MM.1S (cell line): ENCODE results near the gene NSUN7.
A peak's percentile ranks its signal among the peaks of the same experiment; 100 is the strongest.

Experiments used
- DNase-seq: peaks from one replicate; pipeline ENCODE4 v3.0.0-alpha.2; 2015
- H2AFZ ChIP-seq: fragments of 300-600 bp; sonication (generic); 2 replicates; pipeline ENCODE4 v1.6.0; 2016; ENCODE audit warnings: antibody characterized with exemption, low read length
- H3F3A ChIP-seq: fragments of 300-600 bp; sonication (generic); 2 replicates; pipeline ENCODE4 v1.6.1; 2016; ENCODE audit warnings: mild to moderate bottlenecking, antibody characterized with exemption, low read length, moderate library complexity, mixed read lengths; ENCODE audit not compliant: insufficient read depth
- H3K27ac ChIP-seq: fragments of 300-600 bp; sonication (generic); 2 replicates; pipeline ENCODE4 v1.5.1; 2016; ENCODE audit warnings: mild to moderate bottlenecking, low read length
- H3K27me3 ChIP-seq: fragments of 300-600 bp; sonication (generic); replicated peaks from 2 replicates; pipeline ENCODE4 v1.6.0; 2016; ENCODE audit warnings: low read length; ENCODE audit not compliant: insufficient read depth
- H3K36me3 ChIP-seq: fragments of 300-600 bp; sonication (generic); replicated peaks from 2 replicates; pipeline ENCODE4 v1.6.1; 2016; ENCODE audit warnings: mild to moderate bottlenecking, low read length, mixed read lengths; ENCODE audit not compliant: insufficient read depth
- H3K4me1 ChIP-seq: fragments of 300-600 bp; sonication (generic); 2 replicates; pipeline ENCODE4 v1.6.1; 2016; ENCODE audit warnings: low read length, mixed read lengths
- H3K4me2 ChIP-seq: fragments of 300-600 bp; sonication (generic); 2 replicates; pipeline ENCODE4 v1.6.0; 2016; ENCODE audit warnings: low read depth, low read length
- H3K4me3 ChIP-seq: fragments of 300-600 bp; sonication (generic); 2 replicates; pipeline ENCODE4 v1.5.1; 2016; ENCODE audit warnings: low read length, mixed read lengths
- H3K79me2 ChIP-seq: fragments of 300-600 bp; sonication (generic); 2 replicates; pipeline ENCODE4 v1.6.1; 2016; ENCODE audit warnings: mixed run types, low read length, mixed read lengths
- H3K9ac ChIP-seq: fragments of 300-600 bp; sonication (generic); 2 replicates; pipeline ENCODE4 v1.6.1; 2016; ENCODE audit warnings: low read length, mixed read lengths
- H3K9me2 ChIP-seq: fragments of 300-600 bp; sonication (generic); replicated peaks from 2 replicates; pipeline ENCODE4 v1.6.1; 2016; ENCODE audit warnings: mild to moderate bottlenecking, low read length, mixed read lengths; ENCODE audit not compliant: insufficient read depth
- H3K9me3 ChIP-seq: fragments of 300-600 bp; sonication (generic); replicated peaks from 2 replicates; pipeline ENCODE4 v1.6.1; 2016; ENCODE audit warnings: mild to moderate bottlenecking, low read length, mixed read lengths; ENCODE audit not compliant: insufficient read depth
- H4K20me1 ChIP-seq: fragments of 300-600 bp; sonication (generic); 2 replicates; pipeline ENCODE4 v1.6.1; 2016; ENCODE audit warnings: mild to moderate bottlenecking, low read length, moderate library complexity, mixed read lengths; ENCODE audit not compliant: insufficient read depth
- EZH2 ChIP-seq: fragments of 300-600 bp; sonication (generic); optimal IDR thresholded peaks from 2 replicates; pipeline ENCODE3; 2017; ENCODE audit warnings: low read depth, mild to moderate bottlenecking, antibody characterized with exemption, low read length, mixed read lengths
- EZH2phosphoT487 ChIP-seq: fragments of 300-600 bp; sonication (generic); IDR thresholded peaks from 2 replicates; pipeline ENCODE4 v1.6.1; 2018; ENCODE audit warnings: antibody characterized with exemption, low read length
- TF ChIP-seq, protein P1 (sequence below): fragments of 300-600 bp; sonication (generic); IDR thresholded peaks from 2 replicates; pipeline ENCODE4 v1.5.1; 2016; ENCODE audit warnings: antibody characterized with exemption, low read length, mixed read lengths

Gene NSUN7

DNA sequence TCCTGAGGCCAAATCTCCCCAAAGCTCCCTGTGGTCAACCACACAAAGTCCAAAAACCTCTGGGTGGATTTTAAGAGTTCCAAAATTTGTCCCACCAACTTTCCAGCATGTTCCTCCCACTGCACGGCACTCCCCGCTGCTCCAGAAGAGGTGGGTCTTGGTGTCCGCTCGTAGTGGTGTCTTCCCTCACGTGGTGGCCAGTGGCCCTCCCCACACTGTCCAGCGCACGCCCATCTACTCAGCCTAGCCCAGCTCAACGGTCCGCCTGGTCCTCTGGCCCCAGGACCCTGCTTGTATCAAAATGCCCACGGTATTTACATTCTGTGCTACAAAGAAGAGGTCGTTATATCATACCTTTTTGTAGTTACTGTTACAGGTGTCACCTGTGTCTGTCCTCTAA is 83.5 kb downstream of the NSUN7 start:
- Histone ChIP-seq H3K4me1 (no peaks in the 10 kb centered on the region), H4K20me1 (no peaks in the 10 kb centered on the region), H2AFZ (no peak overlapping the region), H3K27me3 (no peaks in the 10 kb centered on the region), H3K9me2 (no peaks in the 10 kb centered on the region), H3K4me2 (no peak overlapping the region), H3K79me2 (no peaks in the 10 kb centered on the region), H3K4me3 (no peak overlapping the region), H3K27ac (no peak overlapping the region), H3K9ac (no peak overlapping the region), H3F3A (no peaks in the 10 kb centered on the region), H3K9me3 (no peaks in the 10 kb centered on the region), H3K36me3 (no peaks in the 10 kb centered on the region)
- DNase-seq: no peak
- TF ChIP-seq EZH2phosphoT487 (no peak), EZH2 (no peak)
- TF ChIP-seq, protein P1, sequence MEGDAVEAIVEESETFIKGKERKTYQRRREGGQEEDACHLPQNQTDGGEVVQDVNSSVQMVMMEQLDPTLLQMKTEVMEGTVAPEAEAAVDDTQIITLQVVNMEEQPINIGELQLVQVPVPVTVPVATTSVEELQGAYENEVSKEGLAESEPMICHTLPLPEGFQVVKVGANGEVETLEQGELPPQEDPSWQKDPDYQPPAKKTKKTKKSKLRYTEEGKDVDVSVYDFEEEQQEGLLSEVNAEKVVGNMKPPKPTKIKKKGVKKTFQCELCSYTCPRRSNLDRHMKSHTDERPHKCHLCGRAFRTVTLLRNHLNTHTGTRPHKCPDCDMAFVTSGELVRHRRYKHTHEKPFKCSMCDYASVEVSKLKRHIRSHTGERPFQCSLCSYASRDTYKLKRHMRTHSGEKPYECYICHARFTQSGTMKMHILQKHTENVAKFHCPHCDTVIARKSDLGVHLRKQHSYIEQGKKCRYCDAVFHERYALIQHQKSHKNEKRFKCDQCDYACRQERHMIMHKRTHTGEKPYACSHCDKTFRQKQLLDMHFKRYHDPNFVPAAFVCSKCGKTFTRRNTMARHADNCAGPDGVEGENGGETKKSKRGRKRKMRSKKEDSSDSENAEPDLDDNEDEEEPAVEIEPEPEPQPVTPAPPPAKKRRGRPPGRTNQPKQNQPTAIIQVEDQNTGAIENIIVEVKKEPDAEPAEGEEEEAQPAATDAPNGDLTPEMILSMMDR: no peak

DNA sequence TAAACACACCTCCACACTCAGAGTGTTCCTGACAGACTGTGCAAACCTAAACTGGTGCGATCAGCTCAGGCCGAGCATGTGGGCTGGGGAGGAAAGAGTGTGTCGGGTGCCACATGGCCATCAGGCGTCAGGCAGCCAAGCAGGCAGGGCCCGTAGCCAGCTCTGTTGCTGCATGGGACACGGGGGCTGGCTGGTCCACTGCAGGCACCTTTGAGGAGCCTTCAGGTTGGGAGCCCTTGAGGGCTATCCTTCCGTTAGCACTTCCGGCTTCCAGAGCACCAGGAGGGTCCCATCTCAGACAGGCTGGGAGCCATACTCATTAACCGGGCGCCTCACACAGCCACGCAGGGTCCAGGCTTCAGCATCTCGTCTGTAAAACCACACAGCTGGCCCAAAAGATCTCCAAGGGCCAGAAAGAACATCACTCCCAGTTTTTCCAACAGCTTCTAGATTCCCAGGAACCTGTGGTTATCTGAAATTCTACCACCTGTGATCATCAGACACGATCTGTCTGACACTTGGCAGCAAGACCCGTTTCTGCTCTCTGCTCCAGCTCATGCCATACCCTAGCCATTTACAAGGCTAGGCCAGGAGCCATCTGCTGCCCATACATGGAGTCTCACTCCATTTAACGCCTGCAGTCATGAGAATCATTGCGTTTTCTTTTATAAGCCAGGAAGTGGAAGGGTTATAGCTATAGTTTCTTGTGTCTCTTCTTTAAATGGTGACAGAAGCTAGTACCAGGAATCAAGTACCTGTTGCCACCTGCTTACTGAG is 87.5 kb downstream of the NSUN7 start:
- Histone ChIP-seq H3K9me3 (no peaks in the 10 kb centered on the region), H3K27ac (no peak overlapping the region), H4K20me1 (no peaks in the 10 kb centered on the region), H3K4me2 (no peak overlapping the region), H3K4me1 (peaks cover 10% of the 10 kb centered on the region), H3K9ac (no peak overlapping the region), H3K9me2 (no peaks in the 10 kb centered on the region), H3K4me3 (no peak overlapping the region), H3K27me3 (no peaks in the 10 kb centered on the region), H3K36me3 (no peaks in the 10 kb centered on the region), H2AFZ (no peak overlapping the region), H3K79me2 (no peaks in the 10 kb centered on the region), H3F3A (peaks cover 20% of the 10 kb centered on the region)
- no peak for DNase-seq
- TF ChIP-seq EZH2phosphoT487 (no peak), EZH2 (no peak)
- TF ChIP-seq, protein P1: no peak

DNA sequence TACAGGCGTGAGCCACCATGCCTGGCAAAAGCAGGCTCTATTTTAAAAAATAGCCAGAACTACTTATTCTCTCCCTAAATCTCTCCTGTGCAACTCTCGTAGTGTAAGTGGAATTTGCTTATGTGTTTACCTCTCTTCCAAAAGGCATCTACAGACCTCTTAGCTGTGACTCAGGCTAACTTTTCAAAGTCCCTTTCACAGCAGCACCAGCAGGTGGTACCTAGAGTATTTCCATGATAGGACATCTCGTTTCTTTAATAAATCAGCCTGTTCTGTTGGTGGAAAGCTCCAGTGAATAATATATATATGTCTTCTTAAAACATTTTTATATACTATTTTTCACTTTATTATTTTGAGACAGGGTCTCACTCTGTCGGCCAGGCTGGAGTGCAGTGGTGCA is 89.0 kb downstream of the NSUN7 start:
- Histone ChIP-seq H3K9ac (no peak overlapping the region), H2AFZ (no peak overlapping the region), H3K27me3 (no peaks in the 10 kb centered on the region), H3K36me3 (no peaks in the 10 kb centered on the region), H3K4me3 (no peak overlapping the region), H3F3A (peaks cover 20% of the 10 kb centered on the region), H3K79me2 (no peaks in the 10 kb centered on the region), H4K20me1 (no peaks in the 10 kb centered on the region), H3K4me1 (peaks cover 10% of the 10 kb centered on the region), H3K9me2 (no peaks in the 10 kb centered on the region), H3K27ac (no peak overlapping the region), H3K9me3 (no peaks in the 10 kb centered on the region), H3K4me2 (no peak overlapping the region)
- no peak for DNase-seq
- no peak for TF ChIP-seq EZH2phosphoT487
- TF ChIP-seq, protein P1: peak; percentile 12; the same call in 1 of the 2 replicates
